Esophagus muscularis mucosa (tissue), 4 donors: ENCODE results near the gene SCRN2.

Experiments used
- EP300 ChIP-seq: sonication (generic); formaldehyde crosslinking; IDR thresholded peaks from one replicate; pipeline ENCODE4 v1.6.1; 2017; ENCODE audit warnings: antibody characterized with exemption
- POLR2A ChIP-seq: fragments of 450-650 bp; IDR thresholded peaks from one replicate; pipeline ENCODE4 v1.6.1; 2017; ENCODE audit warnings: antibody characterized with exemption, moderate library complexity, mild to moderate bottlenecking, low read depth
- TF ChIP-seq, protein P1 (sequence below), 3 experiments: fragments of 200-600 bp in 2 of 3; fragments of 450-650 bp in 1 of 3; sonication (generic) in 2 of 3; IDR thresholded peaks; one replicate each; pipeline ENCODE4 v1.5.1; 2017 to 2019; ENCODE audit warnings: antibody characterized with exemption in 3 of 3, mild to moderate bottlenecking in 2 of 3, moderate library complexity in 1 of 3

DNA sequence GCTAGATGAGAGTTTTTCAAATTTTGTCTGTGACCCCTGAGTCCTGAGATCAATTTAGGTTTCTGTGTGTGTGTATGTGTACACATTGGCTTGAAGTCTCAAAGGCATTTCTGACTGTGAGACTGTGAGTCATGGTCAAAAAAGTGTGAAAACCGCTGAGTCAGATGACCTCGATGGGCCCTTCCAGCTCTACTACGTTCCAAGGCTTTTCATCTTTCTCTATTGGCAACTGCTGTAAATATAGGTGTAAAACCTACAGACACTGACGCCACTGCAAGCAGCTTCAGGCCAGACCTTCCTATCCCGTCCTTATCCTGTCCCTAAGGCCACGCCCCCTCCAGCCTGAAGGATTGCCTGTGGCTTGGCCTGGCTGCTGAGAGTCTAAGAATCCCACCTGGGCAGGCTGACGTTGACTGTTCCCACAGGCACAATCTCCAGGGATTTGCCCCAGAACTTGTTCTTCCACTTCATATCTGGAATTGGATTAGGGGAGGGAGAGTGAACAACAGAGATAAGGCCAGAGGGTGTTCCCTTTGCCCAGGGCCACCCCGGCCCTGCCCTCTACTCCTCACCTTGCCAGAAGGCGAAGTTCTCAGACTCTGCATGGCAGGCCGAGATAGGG, 30.8 kb downstream of the SCRN2 start:
- TF ChIP-seq POLR2A, result no peak
- TF ChIP-seq EP300, result no peak
- TF ChIP-seq, protein P1, sequence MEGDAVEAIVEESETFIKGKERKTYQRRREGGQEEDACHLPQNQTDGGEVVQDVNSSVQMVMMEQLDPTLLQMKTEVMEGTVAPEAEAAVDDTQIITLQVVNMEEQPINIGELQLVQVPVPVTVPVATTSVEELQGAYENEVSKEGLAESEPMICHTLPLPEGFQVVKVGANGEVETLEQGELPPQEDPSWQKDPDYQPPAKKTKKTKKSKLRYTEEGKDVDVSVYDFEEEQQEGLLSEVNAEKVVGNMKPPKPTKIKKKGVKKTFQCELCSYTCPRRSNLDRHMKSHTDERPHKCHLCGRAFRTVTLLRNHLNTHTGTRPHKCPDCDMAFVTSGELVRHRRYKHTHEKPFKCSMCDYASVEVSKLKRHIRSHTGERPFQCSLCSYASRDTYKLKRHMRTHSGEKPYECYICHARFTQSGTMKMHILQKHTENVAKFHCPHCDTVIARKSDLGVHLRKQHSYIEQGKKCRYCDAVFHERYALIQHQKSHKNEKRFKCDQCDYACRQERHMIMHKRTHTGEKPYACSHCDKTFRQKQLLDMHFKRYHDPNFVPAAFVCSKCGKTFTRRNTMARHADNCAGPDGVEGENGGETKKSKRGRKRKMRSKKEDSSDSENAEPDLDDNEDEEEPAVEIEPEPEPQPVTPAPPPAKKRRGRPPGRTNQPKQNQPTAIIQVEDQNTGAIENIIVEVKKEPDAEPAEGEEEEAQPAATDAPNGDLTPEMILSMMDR (IDR thresholded peaks at IDR 0.05), result no peak
